Embryonic facial prominence (tissue), 1 donor: ENCODE measurements around the gene FCN1.
"Not testable (repeated sequence)": the region's sequence is repeated elsewhere in the genome, so short reads cannot be mapped to it uniquely, and the experiment has no call there.

Experiments used
- DNase-seq: peaks from one replicate; pipeline ENCODE4 v3.0.0-alpha.2; 2016; ENCODE audit errors: extremely low spot score

Gene FCN1

GRCh38 chr9:134877541-134877940 lies 40.2 kb downstream of the FCN1 start:
- no peak for DNase-seq

- no peak for DNase-seq
Observed at GRCh38 chr9:134875371-134875770, 42.3 kb downstream of the FCN1 start.

GRCh38 chr9:134872482-134873231 lies 45.1 kb downstream of the FCN1 start:
- no peak for DNase-seq

GRCh38 chr9:134871697-134872340 lies 45.9 kb downstream of the FCN1 start:
- no peak for DNase-seq

GRCh38 chr9:134870746-134871662 lies 46.7 kb downstream of the FCN1 start:
- DNase-seq = no peak

DNA sequence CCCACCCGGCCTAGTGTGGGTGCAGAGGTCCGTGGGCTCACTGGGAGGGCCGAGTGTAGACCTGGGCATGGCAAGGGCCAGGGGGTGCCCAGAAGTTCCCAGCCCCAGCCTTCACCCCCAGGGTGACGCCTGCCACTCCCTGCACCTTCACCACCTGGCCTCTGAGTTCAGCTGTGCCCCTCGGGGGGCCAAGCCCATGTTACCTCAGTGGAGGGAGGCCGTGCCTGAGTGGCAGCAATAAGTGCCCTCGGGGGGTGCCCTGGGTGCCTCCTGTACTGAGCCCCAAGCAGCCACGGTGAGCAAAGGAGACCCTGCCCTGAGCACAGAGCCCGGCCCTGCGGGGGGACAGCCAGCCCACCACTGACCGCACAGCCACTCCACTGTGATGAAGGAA lies 47.4 kb downstream of the FCN1 start:
- no peak for DNase-seq

DNA sequence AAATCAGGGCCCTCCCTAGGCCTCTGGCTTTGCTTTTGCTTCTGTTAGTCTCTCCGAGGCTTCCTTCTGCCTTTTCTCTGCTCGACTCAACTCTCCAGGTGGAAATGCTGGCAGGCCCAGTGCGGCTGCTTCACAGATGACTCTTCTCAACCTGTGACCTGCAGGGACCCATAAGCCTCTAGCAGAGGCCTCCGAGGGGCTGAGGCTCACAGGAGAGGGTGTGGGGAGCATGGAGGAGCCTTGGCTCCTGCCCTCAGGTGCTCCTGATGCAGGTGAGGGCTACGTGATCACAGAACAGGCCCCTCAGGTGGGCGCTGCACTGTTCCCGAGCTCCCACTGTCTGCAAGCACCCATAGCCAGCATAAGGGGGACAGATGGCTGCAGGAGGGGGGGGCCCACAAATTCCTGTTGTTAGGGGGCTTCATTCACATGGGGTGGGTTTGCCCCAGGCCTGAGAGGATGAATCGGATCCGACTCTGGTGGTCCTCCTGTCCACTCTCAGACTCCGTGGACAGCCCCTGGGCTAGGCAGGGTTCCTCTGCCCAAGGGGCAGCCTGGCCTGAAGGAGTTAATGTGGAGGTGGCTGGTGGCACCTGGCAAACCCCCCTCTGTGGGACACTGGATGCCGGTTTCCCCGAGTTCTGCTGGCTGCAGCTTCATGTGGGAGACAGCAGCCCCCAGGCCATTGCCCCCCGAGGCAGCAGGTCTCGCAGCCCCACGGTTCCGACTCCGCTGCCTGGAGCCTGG lies 48.0 kb downstream of the FCN1 start:
- DNase-seq = no peak

- DNase-seq = no peak
Observed at GRCh38 chr9:134868751-134869553, 48.8 kb downstream of the FCN1 start.

- no peak for DNase-seq
Observed at GRCh38 chr9:134867917-134868750, 49.6 kb downstream of the FCN1 start.

GRCh38 chr9:134864821-134865190 lies 52.9 kb downstream of the FCN1 start:
- no peak for DNase-seq

DNA sequence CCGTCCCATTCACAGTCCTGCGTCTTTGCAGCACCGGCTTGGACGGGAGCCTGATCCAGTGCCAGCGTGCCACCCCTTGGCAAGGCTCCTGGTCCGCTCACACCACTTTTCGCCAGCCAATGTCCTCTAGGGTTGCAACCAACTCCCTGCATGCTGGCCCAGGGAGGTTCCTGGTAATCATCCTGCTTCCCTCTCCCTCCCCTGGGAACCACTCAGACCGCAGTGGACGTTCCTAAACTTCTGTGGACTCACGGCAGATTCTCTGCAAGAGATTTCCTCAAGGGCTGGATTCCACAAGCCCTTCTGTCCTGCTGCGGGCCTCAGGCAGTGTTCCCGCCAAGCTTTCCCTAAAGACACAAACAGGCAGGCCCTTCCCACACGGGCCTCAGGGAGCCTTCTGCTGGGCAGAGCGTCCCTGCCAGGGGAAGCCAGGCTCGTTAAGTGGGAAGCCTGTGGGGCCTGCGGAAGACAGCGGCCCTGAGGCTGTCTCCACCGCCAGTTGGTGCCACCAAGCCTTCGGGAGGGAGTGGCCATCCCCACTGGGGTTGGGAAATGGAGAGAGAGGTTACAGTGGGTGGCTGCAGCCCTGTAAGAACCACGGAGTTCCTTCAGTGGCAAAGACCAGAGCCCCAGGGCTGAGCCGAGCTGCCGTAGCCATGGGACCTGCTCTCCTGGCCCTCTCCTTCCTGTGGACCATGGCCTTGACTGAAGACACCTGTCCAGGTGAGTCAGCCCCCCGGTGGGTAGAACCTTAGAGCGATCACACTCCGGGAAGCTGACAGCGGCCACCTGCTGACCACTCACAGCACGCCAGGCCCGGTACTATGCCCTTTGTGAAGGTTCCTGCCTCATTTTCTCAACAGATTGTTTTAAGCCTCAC lies 53.5 kb downstream of the FCN1 start:
- no peak for DNase-seq

DNA sequence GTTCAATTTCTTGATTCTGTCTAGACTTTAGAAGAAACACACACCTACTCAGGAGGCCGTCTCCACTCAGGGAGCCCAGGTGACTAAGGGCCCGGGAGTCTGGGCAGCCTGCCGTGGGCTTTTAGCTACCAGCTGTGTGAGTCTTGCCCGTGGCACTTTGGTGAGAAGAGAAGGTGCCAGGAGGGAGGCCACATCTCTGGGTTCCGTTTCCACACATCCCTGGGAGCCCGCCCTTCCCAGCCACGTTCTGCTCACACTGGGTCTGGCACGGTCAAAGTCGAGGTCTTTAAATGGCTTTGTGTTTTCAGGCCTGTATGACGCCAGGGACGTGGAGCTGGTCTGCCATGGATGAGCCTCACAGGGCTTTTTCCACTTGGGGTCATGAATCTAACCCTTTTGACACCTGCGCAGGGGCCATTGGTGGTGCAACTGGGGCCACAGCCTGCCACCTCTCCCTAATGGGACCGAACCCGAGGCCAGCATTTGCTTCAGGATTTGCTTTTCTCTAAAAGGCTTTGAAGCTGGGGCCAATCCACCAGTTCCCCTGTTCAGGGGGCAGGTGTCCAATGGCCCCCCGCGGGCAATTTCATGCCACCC lies 54.3 kb downstream of the FCN1 start:
- no peak for DNase-seq

- DNase-seq = no peak
Observed at GRCh38 chr9:134861595-134862334, 55.9 kb downstream of the FCN1 start.

DNA sequence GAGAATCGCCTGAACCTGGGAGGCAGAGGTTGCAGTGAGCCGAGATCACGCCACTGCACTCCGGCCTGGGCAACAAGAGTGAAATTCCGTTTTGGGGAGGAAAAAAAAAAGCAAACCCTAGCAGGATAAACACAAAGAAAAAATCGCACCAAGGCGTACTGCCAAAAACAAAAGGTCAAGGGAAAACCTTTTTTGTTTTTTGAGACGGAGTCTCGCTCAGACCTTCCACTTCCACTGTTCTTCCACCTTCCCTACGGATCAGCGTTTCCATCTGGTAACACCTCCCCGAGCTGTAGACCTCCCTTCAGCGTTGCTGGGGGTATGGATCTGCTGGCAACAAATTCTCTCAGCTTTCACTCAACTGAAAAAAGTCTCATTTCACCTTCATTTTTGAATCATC lies 57.2 kb downstream of the FCN1 start:
- no peak for DNase-seq

DNA sequence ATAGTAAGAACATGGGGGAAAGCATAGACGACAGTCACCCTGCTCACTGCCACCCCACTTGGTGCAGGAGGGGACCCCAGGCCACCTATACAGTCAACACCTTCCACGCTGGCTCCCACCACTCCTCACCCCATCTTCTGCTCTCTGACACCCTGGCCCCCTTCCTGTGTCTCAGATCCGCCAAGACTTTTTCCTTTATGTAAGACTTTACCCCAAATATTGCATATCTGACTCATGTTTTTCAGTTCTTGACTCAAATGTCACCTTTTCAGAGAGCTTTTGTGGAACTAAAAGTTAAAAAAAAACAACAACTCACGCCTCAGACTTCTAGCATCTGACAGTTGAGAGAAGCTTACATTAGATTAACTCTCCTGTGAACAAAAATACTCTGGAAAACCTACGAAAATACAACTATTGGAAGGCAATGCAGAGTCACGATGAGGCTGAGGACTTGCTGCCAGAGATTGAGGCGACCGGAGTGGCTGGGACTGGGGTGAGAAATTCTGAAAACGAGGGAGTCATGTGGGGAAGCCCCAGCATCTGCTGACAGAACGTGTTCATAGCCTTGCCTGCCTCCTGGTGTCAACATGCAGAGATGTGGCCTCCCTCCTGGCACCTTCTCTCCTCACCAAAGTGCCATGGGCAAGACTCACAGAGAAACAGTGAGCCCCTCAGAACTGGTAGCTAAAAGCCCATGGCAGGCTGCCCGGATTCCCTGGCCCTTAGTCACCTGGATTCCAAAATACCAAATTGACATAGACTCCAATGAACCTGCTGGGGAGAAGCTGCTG lies 59.5 kb downstream of the FCN1 start:
- no peak for DNase-seq

DNA sequence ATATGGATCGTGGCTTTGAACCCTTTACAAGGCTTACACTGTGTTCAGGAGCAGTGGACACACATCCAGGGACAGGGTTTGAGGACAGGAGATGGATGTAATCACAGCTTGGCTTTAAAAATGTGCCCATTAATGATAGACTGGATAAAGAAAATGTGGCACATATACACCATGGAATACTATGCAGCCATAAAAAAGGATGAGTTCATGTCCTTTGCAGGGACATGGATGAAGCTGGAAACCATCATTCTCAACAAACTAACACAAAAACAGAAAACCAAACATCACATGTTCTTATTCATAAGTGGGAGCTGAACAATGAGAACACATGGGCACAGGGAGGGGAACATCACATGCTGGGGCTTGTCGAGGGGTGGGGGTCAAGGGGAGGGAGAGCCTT lies 60.3 kb downstream of the FCN1 start:
- not testable (repeated sequence) for DNase-seq

- DNase-seq = no peak
Observed at GRCh38 chr9:134855900-134856377, 61.8 kb downstream of the FCN1 start.
